ENCODE results near the gene AMBP. TPM values are rescaled to one million over a fixed set of nuclear protein-coding genes. Genes with fewer than 3 reads are reported as not detected.

AMBP gene
- total and polyA plus RNA-seq, 2 of the 13 experiments (the other 11 are each of a cell fraction or from before 2014, with no cell fraction given): 1,510 to 2,580 TPM

GRCh38 chr9:114077162-114077837, 800 bp downstream of the AMBP start (continued):
- TF ChIP-seq ZBTB40 (IDR thresholded peaks at IDR 0.05): no peak
- TF ChIP-seq ZBTB40 (CRISPR knock-in tag; IDR thresholded peaks at IDR 0.05): no peak
- no peak for TF ChIP-seq MEIS2 (CRISPR knock-in tag; IDR thresholded peaks at IDR 0.05)
- no peak; the same call in 1 of the 2 replicates for TF ChIP-seq ZNF547 (CRISPR knock-in tag; IDR thresholded peaks at IDR 0.05)
- TF ChIP-seq SRY (CRISPR knock-in tag; IDR thresholded peaks at IDR 0.05): no peak
- no peak; the same call in 1 of the 2 replicates for TF ChIP-seq ZNF263 (CRISPR knock-in tag; IDR thresholded peaks at IDR 0.05)
- TF ChIP-seq ZNF713 (CRISPR knock-in tag; IDR thresholded peaks at IDR 0.05): no peak
- no peak for TF ChIP-seq PAF1 (CRISPR knock-in tag; IDR thresholded peaks at IDR 0.05)
- no peak for TF ChIP-seq NKX3-1 (CRISPR knock-in tag; IDR thresholded peaks at IDR 0.05)
- TF ChIP-seq THYN1 (CRISPR knock-in tag; IDR thresholded peaks at IDR 0.05; ENCODE audit: borderline replicate concordance, low read depth): no peak
- TF ChIP-seq MLXIP (CRISPR knock-in tag; IDR thresholded peaks at IDR 0.05; ENCODE audit: borderline replicate concordance): no peak
- no peak for TF ChIP-seq ZNF878 (CRISPR knock-in tag; IDR thresholded peaks at IDR 0.05)
- TF ChIP-seq ZNF879 (CRISPR knock-in tag; IDR thresholded peaks at IDR 0.05): no peak
- 0 out of 2 replicates have a peak, but pooled peaks have one; percentile 3 for TF ChIP-seq ZSCAN29 (CRISPR knock-in tag; conservative IDR thresholded peaks at IDR 0.05)
- TF ChIP-seq FOXM1 (CRISPR knock-in tag; IDR thresholded peaks at IDR 0.05): no peak
- no peak for TF ChIP-seq ZNF18 (CRISPR knock-in tag; IDR thresholded peaks at IDR 0.05; ENCODE audit: insufficient replicate concordance)
- no peak for TF ChIP-seq MXI1 (IDR thresholded peaks at IDR 0.05; ENCODE audit: borderline replicate concordance, low read depth, low read length)
